ENCODE measurements around the gene FRMD4A.
"Not testable (repeated sequence)": the region's sequence is repeated elsewhere in the genome, so short reads cannot be mapped to it uniquely, and the experiment has no call there.

The FRMD4A gene

DNA sequence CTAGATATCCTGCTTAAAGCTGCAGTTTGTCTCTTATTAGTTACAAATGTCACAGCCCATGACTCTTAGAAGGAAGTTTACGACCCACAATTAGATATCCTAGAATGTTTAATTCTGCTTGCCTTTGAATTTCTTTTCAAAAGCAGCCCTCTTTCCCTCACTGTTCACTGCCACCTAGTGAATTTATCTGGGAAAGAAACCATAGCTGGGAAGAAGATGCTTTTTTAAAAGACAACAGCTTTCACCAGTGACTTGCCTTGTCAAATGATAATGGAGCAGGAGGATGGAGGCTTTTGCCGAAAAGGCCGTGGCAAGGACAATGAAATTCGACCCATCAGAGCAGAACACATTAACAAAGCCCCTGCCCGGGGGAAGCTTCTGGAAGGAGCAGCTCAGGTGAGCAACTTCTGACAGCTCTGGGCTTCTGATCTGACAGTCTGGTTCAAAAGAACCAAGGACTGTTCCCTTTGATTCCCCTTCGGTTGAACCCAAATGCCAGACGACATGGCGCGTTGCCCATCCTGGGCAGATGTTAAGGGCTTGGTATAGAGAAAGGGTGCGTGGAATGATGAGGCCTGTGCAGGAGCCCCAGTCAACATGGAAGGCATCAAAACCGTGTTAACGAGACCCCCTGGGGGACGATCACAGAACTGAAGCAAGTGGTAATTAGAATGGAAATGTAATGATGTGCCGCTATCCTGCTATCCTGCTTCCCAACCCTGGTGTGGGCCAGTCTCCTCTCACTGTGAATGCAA is 236.8 kb downstream of the FRMD4A start:
- DNase-seq (ENCODE audit: low read depth), result peak; percentile 58

DNA sequence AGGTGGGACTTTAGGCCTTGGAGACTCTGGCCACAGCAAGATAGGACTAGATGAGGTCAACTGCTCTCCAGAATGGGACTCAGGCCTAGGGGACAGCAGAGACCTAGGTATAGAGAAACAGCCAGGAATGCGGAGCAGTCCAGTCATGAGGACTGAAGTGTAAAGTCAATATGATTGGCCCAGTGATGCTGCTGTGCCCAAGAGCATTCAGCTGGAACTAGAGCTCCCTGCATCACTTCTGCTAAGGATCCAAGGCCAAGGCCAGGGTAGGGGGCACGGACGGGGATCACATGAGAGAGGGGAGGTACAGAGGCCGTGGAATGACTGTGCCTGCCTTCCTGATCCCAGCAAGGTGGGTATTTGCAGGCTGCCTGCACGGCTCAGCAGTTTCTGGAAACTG is 237.9 kb downstream of the FRMD4A start:
- no peak for DNase-seq (ENCODE audit: low read depth)

- DNase-seq (ENCODE audit: low read depth), result no peak
Observed at GRCh38 chr10:14089556-14090292, 241.0 kb downstream of the FRMD4A start.

- DNase-seq (ENCODE audit: low read depth), result peak; percentile 49
Observed at GRCh38 chr10:14087566-14087965, 243.2 kb downstream of the FRMD4A start.

DNA sequence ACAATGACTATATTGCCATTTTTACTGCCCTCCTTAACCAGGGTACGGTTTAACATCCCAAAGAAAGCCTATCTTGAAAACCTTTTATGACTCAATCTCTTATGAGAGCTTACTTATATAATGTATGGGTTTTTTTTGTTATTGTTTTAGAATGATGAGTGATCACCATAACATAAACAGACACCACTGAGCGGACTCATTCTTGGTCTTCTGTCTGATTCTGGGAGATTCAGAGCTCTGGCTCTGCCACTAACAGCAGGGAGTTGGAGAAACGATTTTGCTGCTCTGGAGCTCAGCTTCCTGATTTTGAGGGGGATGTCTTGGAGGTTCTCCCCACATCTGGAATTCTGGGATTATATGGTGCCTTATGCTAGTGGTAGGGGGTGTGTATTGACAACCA is 244.1 kb downstream of the FRMD4A start:
- DNase-seq (ENCODE audit: low read depth), result peak; percentile 73

GRCh38 chr10:14084875-14085274 is 245.8 kb downstream of the FRMD4A start:
- peak; percentile 62 for DNase-seq (ENCODE audit: low read depth)

GRCh38 chr10:14080795-14081194 is 249.9 kb downstream of the FRMD4A start:
- no peak for DNase-seq (ENCODE audit: low read depth)

DNA sequence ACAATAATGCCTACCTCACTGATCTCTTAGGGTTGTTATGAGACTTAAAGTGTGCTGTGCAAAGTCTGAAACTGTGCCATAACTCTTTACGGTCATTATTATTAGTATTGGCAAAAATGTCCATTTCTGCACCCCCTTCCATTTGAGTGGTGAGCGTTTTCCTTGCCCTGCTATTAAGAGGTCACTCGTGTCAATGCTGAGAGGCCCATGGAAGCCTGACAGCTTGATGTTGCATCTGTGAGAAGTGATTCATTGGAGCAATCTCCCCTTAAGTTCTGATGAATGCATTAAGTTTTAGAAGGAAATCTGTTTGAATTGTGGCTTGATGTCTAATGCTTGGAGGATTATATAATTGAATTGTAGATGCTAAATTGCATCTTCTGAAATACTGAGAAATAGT is 253.3 kb downstream of the FRMD4A start:
- no peak for DNase-seq (ENCODE audit: low read depth)

- peak; percentile 99 for DNase-seq (ENCODE audit: low read depth)
Observed at GRCh38 chr10:14074062-14074884, 256.5 kb downstream of the FRMD4A start.

DNA sequence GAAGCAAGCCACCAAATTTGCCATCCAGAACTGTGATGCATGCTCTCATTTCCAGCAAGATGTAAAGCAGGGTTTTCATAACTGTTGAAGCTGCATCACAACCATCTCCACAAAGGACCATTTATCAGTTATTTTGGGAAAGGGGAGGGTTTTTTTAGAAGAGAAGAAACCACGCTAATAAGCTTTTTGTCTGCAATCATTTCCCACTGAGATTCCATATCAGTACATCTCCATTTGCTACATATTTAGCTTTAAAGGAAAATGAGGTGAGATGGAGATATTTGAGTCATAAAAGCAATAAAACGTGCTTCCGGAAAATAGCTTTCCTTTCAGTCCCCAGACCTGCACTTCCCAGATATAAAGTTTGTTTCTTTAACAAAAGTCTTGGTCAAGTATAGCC is 258.2 kb downstream of the FRMD4A start:
- DNase-seq (ENCODE audit: low read depth), result no peak

DNA sequence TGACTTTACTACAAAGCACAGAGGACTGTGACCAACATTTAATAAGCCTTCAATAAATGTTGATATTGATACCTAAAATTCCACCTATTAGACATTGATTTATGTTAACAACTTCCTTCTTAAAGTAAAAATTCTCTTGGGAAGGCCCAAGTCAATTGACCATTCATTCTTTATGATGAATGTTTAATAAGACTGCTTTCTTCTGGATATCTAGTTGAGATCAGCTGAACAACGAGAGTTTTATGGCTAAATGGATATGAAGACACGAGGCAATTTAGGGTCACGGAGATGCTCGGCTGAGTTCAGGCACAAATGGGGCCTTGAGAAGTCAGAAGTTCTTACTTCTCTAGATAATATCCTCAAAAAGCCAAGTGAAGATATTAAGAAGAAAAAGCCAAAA is 258.8 kb downstream of the FRMD4A start:
- no peak for DNase-seq (ENCODE audit: low read depth)

DNA sequence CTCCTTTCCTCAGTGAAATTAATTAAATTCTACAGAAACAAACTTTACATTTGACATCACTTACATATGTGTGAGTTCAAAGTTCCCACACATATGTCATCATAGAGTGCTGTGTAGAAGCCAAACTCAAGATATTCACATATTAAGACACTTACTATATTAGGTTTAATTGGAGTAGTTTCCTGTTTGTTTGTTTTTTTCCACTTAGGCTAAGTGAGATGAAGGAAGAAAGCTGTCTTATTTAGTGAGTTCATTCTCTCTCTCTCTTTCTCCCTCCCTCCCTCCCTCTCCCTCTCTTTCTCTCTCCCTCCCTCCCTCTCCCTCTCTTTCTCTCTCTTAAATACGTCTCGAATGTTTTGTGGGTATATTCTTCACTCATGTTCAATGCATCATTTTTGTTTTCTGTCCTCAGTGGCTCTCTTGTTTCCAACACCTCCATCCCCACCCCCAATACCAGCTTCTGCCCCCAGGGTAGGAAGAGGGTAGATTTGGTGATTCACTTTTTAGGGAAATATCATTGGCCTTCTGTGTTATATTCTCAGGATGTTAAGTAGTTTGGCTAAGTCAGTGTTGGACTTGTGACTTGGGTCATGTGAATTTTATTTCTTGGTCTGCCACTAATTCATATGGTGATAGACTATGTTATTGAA is 262.0 kb downstream of the FRMD4A start:
- DNase-seq (ENCODE audit: low read depth), result no peak

- DNase-seq (ENCODE audit: low read depth), result not testable (repeated sequence)
Observed at GRCh38 chr10:14067638-14068037, 263.1 kb downstream of the FRMD4A start.

DNA sequence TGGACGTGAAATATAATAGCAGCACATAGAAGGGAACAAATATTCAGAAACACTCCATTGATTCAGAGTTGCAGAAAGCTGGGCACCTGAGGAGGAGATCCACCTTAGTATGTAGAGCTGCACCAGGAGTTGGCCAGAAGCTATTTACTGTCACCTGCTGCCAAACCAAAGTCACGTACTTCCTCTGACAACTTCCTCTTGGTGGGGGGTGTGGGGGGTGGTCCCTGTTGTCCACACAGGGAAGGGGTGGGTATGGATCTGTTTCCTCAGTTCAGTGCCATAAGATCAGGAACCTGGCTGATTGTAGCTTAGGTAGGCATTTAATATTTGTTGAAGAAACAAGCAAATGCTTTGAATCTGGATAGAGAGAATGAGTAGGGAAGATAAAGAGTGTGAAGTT is 264.6 kb downstream of the FRMD4A start:
- DNase-seq (ENCODE audit: low read depth), result no peak

DNA sequence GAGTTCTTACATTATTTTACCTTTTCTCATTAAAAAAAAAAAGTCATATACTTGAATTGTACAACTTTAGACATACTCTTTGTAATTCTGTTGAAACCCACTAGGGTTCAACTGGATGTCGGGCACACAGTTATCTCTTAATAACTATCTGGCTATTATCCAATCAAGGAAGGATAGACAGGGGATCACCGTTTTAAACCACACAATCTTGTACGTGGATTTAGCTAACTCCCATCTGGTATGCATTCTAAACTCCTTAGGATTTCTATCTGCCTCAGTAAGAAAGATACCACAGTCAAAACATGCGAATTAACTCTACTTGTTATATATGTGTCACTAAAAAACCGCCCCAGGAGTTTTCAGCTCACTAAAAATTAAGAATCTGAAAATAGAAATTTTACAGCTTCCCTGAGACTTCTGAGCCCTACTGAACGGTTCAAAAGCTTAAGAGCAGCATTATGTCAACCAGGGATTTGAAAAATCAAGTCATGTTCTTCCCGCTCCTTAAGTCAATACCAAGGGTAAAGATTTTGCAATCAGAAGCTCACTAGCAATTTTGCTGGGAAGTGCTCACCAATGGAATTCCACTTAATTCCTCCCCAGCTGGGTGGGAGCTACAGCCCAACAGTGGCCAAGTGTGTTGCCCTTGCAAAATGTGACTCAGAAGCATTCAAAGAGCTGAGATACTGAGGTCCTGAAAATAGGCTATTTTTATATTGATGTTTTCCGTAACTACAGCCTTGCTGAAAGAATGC is 267.0 kb downstream of the FRMD4A start:
- DNase-seq (ENCODE audit: low read depth), result peak; percentile 93

GRCh38 chr10:14062528-14063260 is 268.0 kb downstream of the FRMD4A start:
- DNase-seq (ENCODE audit: low read depth), result peak; percentile 57

DNA sequence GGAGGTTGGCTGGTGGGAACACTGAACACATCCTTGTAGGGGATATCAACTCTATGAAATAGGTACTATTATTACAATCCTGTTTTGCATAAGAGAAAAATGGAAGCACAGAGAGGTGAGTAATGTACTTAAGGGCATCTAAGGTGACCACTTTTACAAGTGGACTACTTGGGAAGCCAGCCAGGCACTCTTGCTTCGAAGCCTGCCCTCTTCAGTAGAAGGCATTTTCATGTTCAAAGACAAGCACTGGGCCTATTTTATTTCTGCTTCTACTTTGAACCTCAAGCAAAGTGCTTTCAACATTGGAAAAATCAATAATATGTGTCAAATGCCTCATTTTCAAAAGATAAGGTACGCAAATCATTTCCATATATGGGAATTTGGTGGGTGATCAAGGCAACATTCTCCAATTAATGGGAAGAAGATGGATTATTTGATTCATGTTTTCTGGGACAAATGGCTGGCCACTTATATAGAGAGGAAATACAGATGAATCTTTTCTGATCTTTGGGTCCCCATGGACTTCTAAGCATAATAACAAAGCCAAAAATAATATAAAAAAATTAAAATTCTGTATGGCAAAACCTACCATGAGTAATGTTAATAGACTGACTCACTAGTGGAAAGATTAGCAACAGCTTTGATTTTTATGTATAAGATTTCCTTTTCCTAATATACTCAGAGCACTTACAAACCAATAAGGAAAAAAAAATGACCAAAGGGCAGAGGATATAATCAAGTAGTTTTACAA is 270.2 kb downstream of the FRMD4A start:
- no peak for DNase-seq (ENCODE audit: low read depth)

DNA sequence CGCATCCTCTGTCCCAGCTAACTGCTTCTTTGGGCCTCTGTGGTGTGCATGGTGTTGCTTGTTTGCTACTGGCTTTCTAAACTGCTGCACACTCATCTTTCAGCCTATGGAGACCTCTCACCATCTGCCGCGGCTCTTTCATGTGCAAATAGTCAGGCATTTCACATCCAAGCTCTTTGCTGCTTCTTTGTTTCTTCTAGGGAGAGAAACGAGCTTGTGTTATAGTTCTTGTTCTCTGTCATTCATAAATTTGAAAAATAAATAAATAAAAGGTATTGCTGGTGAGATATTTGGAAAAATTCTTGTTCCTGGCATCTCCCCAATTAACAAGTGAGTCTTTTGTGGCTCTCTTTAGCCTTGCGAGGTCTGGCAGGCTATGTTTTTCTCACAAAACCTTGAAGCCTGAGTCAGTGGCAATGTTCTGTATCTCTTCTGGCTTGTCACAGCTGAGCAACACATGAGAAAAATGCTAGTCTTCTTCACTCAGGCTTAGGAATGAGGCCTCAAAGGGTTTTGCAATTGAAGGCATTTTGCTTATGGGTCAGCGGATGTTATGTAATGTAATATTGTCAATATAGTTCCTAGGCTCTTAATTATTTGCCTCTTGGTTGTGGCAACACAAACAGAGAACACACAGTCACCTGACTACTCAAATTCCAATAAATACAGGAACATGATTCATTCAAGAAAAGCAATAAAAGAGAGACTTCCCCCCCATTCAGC is 274.0 kb downstream of the FRMD4A start:
- DNase-seq (ENCODE audit: low read depth), result peak; percentile 99

- DNase-seq (ENCODE audit: low read depth), result no peak
Observed at GRCh38 chr10:14052931-14053330, 277.8 kb downstream of the FRMD4A start.
